ENCODE results near the gene MECP2.

MECP2 gene

DNA sequence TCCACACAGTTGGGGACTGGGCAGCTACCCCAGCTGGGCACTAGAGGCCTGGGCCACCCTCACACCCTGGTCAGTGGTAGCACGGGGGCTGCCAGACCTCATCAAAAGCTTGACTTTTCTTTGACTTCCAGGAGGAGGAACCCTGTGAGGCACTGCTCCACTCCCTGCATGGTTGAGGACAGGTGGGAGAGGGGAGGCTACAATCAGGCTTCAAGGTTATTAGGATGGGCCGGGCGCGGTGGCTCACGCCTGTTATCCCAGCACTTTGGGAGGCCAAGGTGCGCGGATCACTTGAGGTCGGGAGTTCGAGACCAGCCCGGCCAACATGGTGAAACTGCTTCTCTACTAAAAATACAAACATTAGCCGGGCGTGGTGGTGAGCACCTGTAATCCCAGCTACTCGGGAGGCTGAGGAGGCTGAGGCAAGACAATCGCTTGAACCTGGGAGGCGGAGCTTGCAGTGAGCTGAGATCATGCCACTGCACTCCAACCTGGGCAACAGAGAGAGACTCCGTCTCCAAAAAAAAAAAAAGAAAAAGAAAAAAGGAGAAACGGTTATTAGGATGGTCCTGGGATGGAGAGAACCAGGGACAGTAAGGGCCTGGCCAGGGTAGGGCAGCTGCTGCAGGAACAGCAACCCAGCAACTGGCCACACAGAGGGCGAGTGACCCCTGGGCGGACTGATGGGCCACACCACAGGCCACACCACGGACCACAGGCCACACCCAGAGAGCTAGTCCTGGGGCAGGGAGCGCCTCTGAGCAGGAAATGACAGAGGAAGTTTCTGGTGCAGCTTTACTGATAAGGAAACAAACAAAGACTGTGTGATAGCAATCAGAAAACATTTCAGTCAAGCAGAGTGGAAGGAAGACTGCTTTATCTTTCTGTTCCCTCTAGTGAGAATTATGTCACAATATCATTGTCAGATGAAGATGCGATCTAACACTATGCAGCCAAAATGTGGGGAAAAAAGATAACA lies 26.0 kb upstream of the MECP2 start:
- TF ChIP-seq, protein P1, sequence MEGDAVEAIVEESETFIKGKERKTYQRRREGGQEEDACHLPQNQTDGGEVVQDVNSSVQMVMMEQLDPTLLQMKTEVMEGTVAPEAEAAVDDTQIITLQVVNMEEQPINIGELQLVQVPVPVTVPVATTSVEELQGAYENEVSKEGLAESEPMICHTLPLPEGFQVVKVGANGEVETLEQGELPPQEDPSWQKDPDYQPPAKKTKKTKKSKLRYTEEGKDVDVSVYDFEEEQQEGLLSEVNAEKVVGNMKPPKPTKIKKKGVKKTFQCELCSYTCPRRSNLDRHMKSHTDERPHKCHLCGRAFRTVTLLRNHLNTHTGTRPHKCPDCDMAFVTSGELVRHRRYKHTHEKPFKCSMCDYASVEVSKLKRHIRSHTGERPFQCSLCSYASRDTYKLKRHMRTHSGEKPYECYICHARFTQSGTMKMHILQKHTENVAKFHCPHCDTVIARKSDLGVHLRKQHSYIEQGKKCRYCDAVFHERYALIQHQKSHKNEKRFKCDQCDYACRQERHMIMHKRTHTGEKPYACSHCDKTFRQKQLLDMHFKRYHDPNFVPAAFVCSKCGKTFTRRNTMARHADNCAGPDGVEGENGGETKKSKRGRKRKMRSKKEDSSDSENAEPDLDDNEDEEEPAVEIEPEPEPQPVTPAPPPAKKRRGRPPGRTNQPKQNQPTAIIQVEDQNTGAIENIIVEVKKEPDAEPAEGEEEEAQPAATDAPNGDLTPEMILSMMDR (IDR thresholded peaks at IDR 0.05; ENCODE audit: low read depth, low read length): no peak
- no peak for DNase-seq (ENCODE audit: extremely low read depth, low read depth)

DNA sequence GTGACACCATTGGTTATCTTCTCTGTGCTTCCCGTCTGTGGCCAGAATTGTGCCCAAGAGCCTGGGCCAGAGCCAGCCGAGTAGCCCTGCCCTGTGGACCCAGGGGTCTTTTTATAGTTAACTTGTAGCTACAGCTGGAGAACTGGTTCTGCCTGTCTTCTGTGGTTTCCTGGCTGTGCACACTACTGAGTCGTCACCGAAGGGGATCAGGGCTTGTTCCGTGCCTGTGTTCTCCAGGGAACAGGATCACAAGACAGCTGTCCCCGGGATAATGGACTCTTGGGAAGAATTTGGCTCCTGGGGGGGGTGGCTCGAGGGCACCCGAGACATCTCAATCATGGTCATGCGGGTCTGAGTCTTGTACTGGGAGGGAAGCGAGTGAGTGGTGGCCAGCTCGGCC lies 24.4 kb upstream of the MECP2 start:
- DNase-seq (ENCODE audit: extremely low read depth, low read depth): no peak
- TF ChIP-seq, protein P1 (IDR thresholded peaks at IDR 0.05; ENCODE audit: low read depth, low read length): no peak

DNA sequence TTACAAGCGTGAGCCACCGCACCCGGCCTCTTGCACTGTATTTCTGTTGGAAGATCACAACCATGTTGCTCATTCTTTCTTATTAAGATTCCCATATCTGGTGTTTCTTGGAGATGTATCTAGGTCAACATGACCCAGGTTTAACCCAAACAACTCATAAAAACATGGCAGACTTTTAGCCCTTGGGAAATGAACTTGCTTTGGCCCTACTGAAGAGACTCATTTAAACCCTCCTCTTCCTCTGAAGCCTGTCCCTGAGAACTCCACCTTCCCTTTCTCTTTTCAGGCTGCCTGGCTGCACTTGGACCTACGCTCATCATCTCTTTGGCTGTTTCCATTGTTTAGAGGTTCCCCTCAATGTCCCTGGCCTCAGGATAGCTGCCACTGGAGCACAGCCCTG lies 23.7 kb upstream of the MECP2 start:
- TF ChIP-seq, protein P1 (IDR thresholded peaks at IDR 0.05; ENCODE audit: low read depth, low read length): no peak
- DNase-seq (ENCODE audit: extremely low read depth, low read depth): no peak

DNA sequence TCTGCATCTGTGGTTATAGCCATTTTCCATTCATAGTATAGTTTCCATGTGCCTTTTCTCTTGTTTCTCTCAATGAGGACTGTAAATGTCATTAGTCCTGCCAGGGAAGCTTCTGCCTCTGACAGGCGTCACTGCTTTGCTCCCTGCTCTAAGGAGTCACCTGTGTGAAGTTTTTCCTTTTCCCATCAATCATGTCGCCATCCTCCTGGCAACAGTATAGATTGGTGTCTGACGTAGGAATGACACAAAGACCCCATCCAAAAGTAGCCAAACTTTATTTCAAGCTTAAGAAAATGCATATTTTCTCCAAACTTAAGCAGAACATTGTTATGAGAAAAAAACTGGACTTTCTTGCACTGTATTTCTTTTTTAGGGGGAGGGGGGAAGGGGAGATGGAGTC lies 23.1 kb upstream of the MECP2 start:
- DNase-seq (ENCODE audit: extremely low read depth, low read depth): no peak
- TF ChIP-seq, protein P1 (IDR thresholded peaks at IDR 0.05; ENCODE audit: low read depth, low read length): no peak

DNA sequence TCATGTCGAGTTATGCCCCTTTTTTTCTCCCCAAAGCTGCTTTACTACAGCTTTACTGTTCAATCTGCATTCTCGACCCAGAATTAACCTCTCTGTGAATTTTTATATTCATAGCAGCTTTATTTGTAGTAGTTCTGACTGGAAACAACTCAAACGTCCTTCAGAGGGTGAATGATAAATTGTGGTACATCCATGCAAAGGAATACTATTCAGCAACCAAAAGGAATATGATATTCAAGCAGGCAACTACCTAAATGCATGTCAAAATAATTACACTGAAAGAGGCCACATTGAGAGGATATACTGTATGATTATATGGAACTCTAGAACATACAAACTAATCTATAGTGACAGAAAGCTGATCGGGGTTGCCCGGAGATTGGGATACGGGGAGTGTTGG lies 20.0 kb upstream of the MECP2 start:
- TF ChIP-seq, protein P1 (IDR thresholded peaks at IDR 0.05; ENCODE audit: low read depth, low read length): no peak
- no peak for DNase-seq (ENCODE audit: extremely low read depth, low read depth)

DNA sequence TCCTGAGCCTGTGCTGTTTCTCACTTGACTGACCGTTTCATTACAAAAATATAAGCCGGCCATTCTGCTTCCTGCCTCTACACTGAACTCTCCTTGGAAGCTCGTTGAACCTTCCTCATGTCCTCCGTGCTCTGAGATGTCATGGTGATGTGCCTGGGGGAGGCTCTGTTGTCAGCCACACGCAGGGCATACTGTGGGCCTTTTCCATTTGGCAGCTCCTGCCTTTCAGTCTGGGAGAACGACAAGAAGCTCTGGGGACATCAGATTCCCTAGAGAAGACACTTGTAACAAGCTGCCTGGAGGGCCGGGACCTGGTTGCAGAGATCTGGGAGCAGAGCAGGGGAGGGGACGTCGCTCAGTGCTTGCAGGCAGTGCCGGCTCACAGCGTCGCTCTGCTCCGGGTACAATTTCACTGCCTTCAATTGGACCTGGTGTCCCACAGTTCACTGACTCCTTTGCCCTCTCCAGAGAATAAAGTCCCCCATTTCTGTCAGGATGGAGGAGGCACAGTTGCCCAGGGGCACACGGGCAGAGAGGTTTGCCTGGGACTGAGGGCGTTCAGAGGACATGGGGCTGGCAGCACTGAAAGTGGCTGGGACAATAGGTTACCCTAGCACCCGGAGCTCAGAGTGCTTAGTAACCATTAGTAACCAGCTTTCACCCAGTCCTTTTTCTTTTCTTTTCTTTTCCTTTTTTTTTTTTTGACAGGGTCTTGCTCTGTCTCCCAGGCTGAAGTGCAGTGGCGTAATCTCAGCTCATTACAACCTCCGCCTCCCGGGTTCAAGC lies 19.1 kb upstream of the MECP2 start:
- no peak for DNase-seq (ENCODE audit: extremely low read depth, low read depth)

More for the DNA sequence above, 19.1 kb upstream of the MECP2 start:
- TF ChIP-seq, protein P1 (IDR thresholded peaks at IDR 0.05; ENCODE audit: low read depth, low read length): no peak
